ENCODE results near the gene SELENBP1.

DNA sequence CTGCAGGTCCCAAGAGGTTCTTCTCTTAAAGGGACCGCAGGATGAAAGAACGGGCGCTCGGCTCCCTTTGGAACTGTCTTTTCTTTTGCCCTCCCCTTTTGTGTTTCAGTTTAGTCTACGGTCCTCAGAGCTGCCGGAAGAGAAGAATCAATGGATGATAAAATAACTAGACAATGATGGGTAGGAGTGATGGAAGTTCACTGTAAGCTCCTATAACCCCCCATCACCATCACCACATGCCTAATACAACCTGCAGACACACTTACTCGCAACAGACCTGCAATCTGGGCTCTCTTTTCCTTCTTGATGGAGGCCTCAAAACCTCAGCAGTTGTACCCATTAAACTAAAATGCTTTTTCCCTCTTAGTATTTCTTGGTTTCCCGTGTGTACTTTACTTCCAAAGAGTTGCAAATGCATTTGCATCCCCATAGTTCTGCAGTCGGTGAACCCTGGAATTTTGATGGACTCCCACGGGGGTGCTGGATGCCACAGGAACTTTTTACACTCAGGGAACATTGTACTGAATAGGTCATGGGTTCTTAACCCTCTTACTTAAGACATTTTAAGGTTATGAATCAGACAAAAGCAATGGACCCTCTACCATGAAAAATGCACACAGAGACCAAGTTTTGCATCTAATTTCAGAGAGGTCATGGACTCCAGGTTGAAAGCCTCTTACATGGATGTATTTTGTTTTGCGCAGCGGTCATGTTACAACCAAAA is 24.8 kb downstream of the SELENBP1 start:
- TF ChIP-seq, protein P1, sequence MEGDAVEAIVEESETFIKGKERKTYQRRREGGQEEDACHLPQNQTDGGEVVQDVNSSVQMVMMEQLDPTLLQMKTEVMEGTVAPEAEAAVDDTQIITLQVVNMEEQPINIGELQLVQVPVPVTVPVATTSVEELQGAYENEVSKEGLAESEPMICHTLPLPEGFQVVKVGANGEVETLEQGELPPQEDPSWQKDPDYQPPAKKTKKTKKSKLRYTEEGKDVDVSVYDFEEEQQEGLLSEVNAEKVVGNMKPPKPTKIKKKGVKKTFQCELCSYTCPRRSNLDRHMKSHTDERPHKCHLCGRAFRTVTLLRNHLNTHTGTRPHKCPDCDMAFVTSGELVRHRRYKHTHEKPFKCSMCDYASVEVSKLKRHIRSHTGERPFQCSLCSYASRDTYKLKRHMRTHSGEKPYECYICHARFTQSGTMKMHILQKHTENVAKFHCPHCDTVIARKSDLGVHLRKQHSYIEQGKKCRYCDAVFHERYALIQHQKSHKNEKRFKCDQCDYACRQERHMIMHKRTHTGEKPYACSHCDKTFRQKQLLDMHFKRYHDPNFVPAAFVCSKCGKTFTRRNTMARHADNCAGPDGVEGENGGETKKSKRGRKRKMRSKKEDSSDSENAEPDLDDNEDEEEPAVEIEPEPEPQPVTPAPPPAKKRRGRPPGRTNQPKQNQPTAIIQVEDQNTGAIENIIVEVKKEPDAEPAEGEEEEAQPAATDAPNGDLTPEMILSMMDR (IDR thresholded peaks at IDR 0.05): no peak
- TF ChIP-seq POLR2A (IDR thresholded peaks at IDR 0.05): no peak
